ENCODE measurements around the gene PPP1R37. TPM values are rescaled to one million over a fixed set of nuclear protein-coding genes. Genes with fewer than 3 reads are reported as not detected.

Gene PPP1R37
- total and polyA plus RNA-seq, 4 experiments from 2014 or later: 0.31 to 26.2 (median 13.3) TPM

GRCh38 chr19:45166723-45167252 lies 73.8 kb downstream of the PPP1R37 start:
- ChIA-PET POLR2A (ENCODE audit: partially characterized antibody) (interaction anchor here (4.1 kb wide), 1 partner anchor 11 kb away, joined by 33 read pairs; the partner anchor contains the start of genes BLOC1S3 and TRAPPC6A), CTCF (ENCODE audit: partially characterized antibody) (interaction anchor here (1.1 kb wide), 1 partner anchor 11 kb away, joined by 3 read pairs; the partner anchor contains the start of gene TRAPPC6A)
- Mint-ChIP-seq H3K4me1 (peaks cover 21 to 57% (median 44%) of the 10 kb centered on the region in 4 donors), H3K36me3 (no peaks in the 10 kb centered on the region), H3K27me3 (no peaks in the 10 kb centered on the region), H3K4me3 (no peak overlapping the region), H3K9me3 (no peaks in the 10 kb centered on the region), H3K27ac (peak overlapping the region in 2 of 7 donors; percentile 44 to 80)
- Histone ChIP-seq H3K27me3 (ENCODE audit: insufficient read depth, low read length) (no peaks in the 10 kb centered on the region), H3K27ac (ENCODE audit: low read depth, low read length) (no peak overlapping the region), H3K9me3 (ENCODE audit: control insufficient read depth in 1 of 2, low read length in 2 of 2) (no peaks in the 10 kb centered on the region), H3K36me3 (ENCODE audit: insufficient read depth, low read length) (no peaks in the 10 kb centered on the region), H3K4me3 (ENCODE audit: low read length in 2 of 2) (no peak overlapping the region), H3K4me1 (ENCODE audit: insufficient read depth, low read length) (peaks cover 56% of the 10 kb centered on the region)
- DNase-seq: no peak
- intact Hi-C loops (cut with micrococcal nuclease): no loop called here

GRCh38 chr19:45168767-45169351 lies 75.9 kb downstream of the PPP1R37 start:
- peak overlapping the region in 3 of 8 donors; percentile 17 to 45 (median 35) for H3K4me3 Mint-ChIP-seq
- peaks cover 71% of the 10 kb centered on the region for H3K4me1 ChIP-seq (ENCODE audit: insufficient read depth, low read length)
- no peak for DNase-seq
- no peaks in the 10 kb centered on the region for H3K9me3 Mint-ChIP-seq
- no peak overlapping the region for H3K27ac ChIP-seq (ENCODE audit: low read depth, low read length)
- no peaks in the 10 kb centered on the region for H3K27me3 Mint-ChIP-seq
- no peaks in the 10 kb centered on the region for H3K36me3 ChIP-seq (ENCODE audit: insufficient read depth, low read length)
- intact Hi-C loops (cut with micrococcal nuclease): no loop called here
- H3K4me3 ChIP-seq (ENCODE audit: low read length in 2 of 2): no peak overlapping the region
- peak overlapping the region in 4 of 7 donors; percentile 10 to 74 (median 61) for H3K27ac Mint-ChIP-seq
- ChIA-PET CTCF (ENCODE audit: partially characterized antibody) (no interaction called here), POLR2A (ENCODE audit: partially characterized antibody) (interaction anchor here (2.3 kb wide), 1 partner anchor 10 kb away, joined by 12 read pairs; the partner anchor contains the start of genes BLOC1S3 and TRAPPC6A)
- H3K4me1 Mint-ChIP-seq: peaks cover 24 to 69% (median 50%) of the 10 kb centered on the region in 4 donors
- H3K9me3 ChIP-seq (ENCODE audit: control insufficient read depth in 1 of 2, low read length in 2 of 2): no peaks in the 10 kb centered on the region
- H3K36me3 Mint-ChIP-seq: no peaks in the 10 kb centered on the region
- H3K27me3 ChIP-seq (ENCODE audit: insufficient read depth, low read length): no peaks in the 10 kb centered on the region

GRCh38 chr19:45169602-45170001 lies 76.6 kb downstream of the PPP1R37 start:
- intact Hi-C loops (cut with micrococcal nuclease): no loop called here
- Mint-ChIP-seq H3K36me3 (no peaks in the 10 kb centered on the region), H3K9me3 (no peaks in the 10 kb centered on the region), H3K4me3 (peak overlapping the region in 2 of 8 donors; percentile 46 to 59), H3K4me1 (peaks cover 22 to 66% (median 44%) of the 10 kb centered on the region in 4 donors), H3K27me3 (no peaks in the 10 kb centered on the region), H3K27ac (peak overlapping the region in 3 of 7 donors; percentile 24 to 42 (median 41))
- H3K36me3 ChIP-seq (ENCODE audit: insufficient read depth, low read length): no peaks in the 10 kb centered on the region
- H3K27ac ChIP-seq (ENCODE audit: low read depth, low read length): no peak overlapping the region
- H3K4me3 ChIP-seq (ENCODE audit: low read length in 2 of 2): no peak overlapping the region
- no peaks in the 10 kb centered on the region for H3K27me3 ChIP-seq (ENCODE audit: insufficient read depth, low read length)
- no peaks in the 10 kb centered on the region for H3K9me3 ChIP-seq (ENCODE audit: control insufficient read depth in 1 of 2, low read length in 2 of 2)
- H3K4me1 ChIP-seq (ENCODE audit: insufficient read depth, low read length): peaks cover 69% of the 10 kb centered on the region
- ChIA-PET CTCF (ENCODE audit: partially characterized antibody) (interaction anchor here (1.4 kb wide), 1 partner anchor 9 kb away, joined by 3 read pairs; the partner anchor contains the start of genes BLOC1S3 and TRAPPC6A), POLR2A (ENCODE audit: partially characterized antibody) (interaction anchor here (0.8 to 4.0 kb wide), 4 partner anchors 9 to 77 kb away, joined by 4 to 14 read pairs (median 12); partner anchors contain the start of genes BLOC1S3, PPP1R37 and TRAPPC6A)
- DNase-seq: no peak

- intact Hi-C loops (cut with micrococcal nuclease): no loop called here
- Mint-ChIP-seq H3K36me3 (peaks cover 0 to under 1% of the 10 kb centered on the region in 2 donors), H3K4me3 (peak overlapping the region in 7 of 8 donors; percentile 66 to 90 (median 86)), H3K27ac (peak overlapping the region; percentile 76 to 99 (median 94)), H3K27me3 (no peaks in the 10 kb centered on the region), H3K9me3 (no peaks in the 10 kb centered on the region), H3K4me1 (peaks cover 24 to 62% (median 43%) of the 10 kb centered on the region in 4 donors)
- Histone ChIP-seq H3K4me3 (ENCODE audit: low read length in 2 of 2) (no peak overlapping the region), H3K4me1 (ENCODE audit: insufficient read depth, low read length) (peaks cover 60% of the 10 kb centered on the region), H3K9me3 (ENCODE audit: control insufficient read depth in 1 of 2, low read length in 2 of 2) (no peaks in the 10 kb centered on the region), H3K27me3 (ENCODE audit: insufficient read depth, low read length) (no peaks in the 10 kb centered on the region), H3K27ac (ENCODE audit: low read depth, low read length) (peak overlapping the region; percentile 61), H3K36me3 (ENCODE audit: insufficient read depth, low read length) (no peaks in the 10 kb centered on the region)
- ChIA-PET POLR2A (ENCODE audit: partially characterized antibody) (interaction anchor here (0.8 to 4.0 kb wide), 4 partner anchors 10 to 78 kb away, joined by 4 to 14 read pairs (median 8); partner anchors contain the start of gene PPP1R37), CTCF (ENCODE audit: partially characterized antibody) (interaction anchor here (1.4 kb wide), 1 partner anchor 8 kb away, joined by 3 read pairs; the partner anchor contains the start of genes BLOC1S3 and TRAPPC6A)
- DNase-seq: no peak
Observed at GRCh38 chr19:45170146-45171106, 77.4 kb downstream of the PPP1R37 start.

GRCh38 chr19:45171211-45171623 lies 78.2 kb downstream of the PPP1R37 start:
- no peaks in the 10 kb centered on the region for H3K9me3 Mint-ChIP-seq
- Histone ChIP-seq H3K4me1 (ENCODE audit: insufficient read depth, low read length) (peaks cover 60% of the 10 kb centered on the region), H3K36me3 (ENCODE audit: insufficient read depth, low read length) (no peaks in the 10 kb centered on the region), H3K27ac (ENCODE audit: low read depth, low read length) (peak overlapping the region; percentile 61), H3K27me3 (ENCODE audit: insufficient read depth, low read length) (no peaks in the 10 kb centered on the region), H3K9me3 (ENCODE audit: control insufficient read depth in 1 of 2, low read length in 2 of 2) (no peaks in the 10 kb centered on the region), H3K4me3 (ENCODE audit: low read length in 2 of 2) (peak overlapping the region; percentile 17 to 43)
- H3K27me3 Mint-ChIP-seq: no peaks in the 10 kb centered on the region
- peak overlapping the region; percentile 88 to 99 (median 94) for H3K27ac Mint-ChIP-seq
- ChIA-PET POLR2A (ENCODE audit: partially characterized antibody) (interaction anchor here (1.1 to 4.0 kb wide), 5 partner anchors 9 to 413 kb away, joined by 3 to 14 read pairs (median 4); partner anchors contain the start of genes OPA3 and PPP1R37), CTCF (ENCODE audit: partially characterized antibody) (interaction anchor here (0.9 kb wide), 1 partner anchor 79 kb away, joined by 3 read pairs; the partner anchor contains the start of gene PPP1R37)
- peak; percentile 49 to 77 (median 54) for DNase-seq
- H3K4me3 Mint-ChIP-seq: peak overlapping the region; percentile 66 to 90 (median 84)
- peaks cover 0 to 2% of the 10 kb centered on the region in 2 donors for H3K36me3 Mint-ChIP-seq
- intact Hi-C loops (cut with micrococcal nuclease): no loop called here
- peaks cover 27 to 65% (median 42%) of the 10 kb centered on the region in 4 donors for H3K4me1 Mint-ChIP-seq

- no peaks in the 10 kb centered on the region for H3K27me3 ChIP-seq (ENCODE audit: insufficient read depth, low read length)
- POLR2A ChIA-PET (ENCODE audit: partially characterized antibody): interaction anchor here (1.1 to 4.0 kb wide), 4 partner anchors 19 to 412 kb away, joined by 3 to 14 read pairs (median 8); partner anchors contain the start of genes OPA3 and PPP1R37
- peaks cover 0 to 2% of the 10 kb centered on the region in 2 donors for H3K36me3 Mint-ChIP-seq
- H3K9me3 Mint-ChIP-seq: no peaks in the 10 kb centered on the region
- H3K4me3 ChIP-seq (ENCODE audit: low read length in 2 of 2): peak overlapping the region in 1 of 2 donors; percentile 23
- peak in 2 of 5 donors; percentile 25 to 29 for DNase-seq
- intact Hi-C loops (cut with micrococcal nuclease): no loop called here
- peak overlapping the region; percentile 44 to 78 (median 67) for H3K4me3 Mint-ChIP-seq
- H3K9me3 ChIP-seq (ENCODE audit: control insufficient read depth in 1 of 2, low read length in 2 of 2): no peaks in the 10 kb centered on the region
- CTCF ChIA-PET (ENCODE audit: partially characterized antibody): interaction anchor here (0.9 to 1.7 kb wide), 3 partner anchors 15 to 80 kb away, joined by 3 read pairs; partner anchors contain the start of gene PPP1R37
- H3K4me1 ChIP-seq (ENCODE audit: insufficient read depth, low read length): peaks cover 64% of the 10 kb centered on the region
- H3K27ac ChIP-seq (ENCODE audit: low read depth, low read length): peak overlapping the region; percentile 61
- peaks cover 25 to 68% (median 40%) of the 10 kb centered on the region in 4 donors for H3K4me1 Mint-ChIP-seq
- peak overlapping the region; percentile 77 to 91 (median 89) for H3K27ac Mint-ChIP-seq
- H3K36me3 ChIP-seq (ENCODE audit: insufficient read depth, low read length): no peaks in the 10 kb centered on the region
- no peaks in the 10 kb centered on the region for H3K27me3 Mint-ChIP-seq
Observed at GRCh38 chr19:45172173-45172572, 79.2 kb downstream of the PPP1R37 start.

Measured in CD4-positive, alpha-beta memory T cell (primary cell).